Measurements from ENCODE around the gene ANKS1A. TPM values are rescaled to one million over a fixed set of nuclear protein-coding genes. Genes with fewer than 3 reads are reported as not detected.

ANKS1A gene
- total RNA-seq, 2 donors from 2014 or later: 34.9 to 36.4 TPM

GRCh38 chr6:34967461-34967860 is 78.4 kb downstream of the ANKS1A start:
- no peak overlapping the region for H3K4me3 ChIP-seq (ENCODE audit: low read length)
- Mint-ChIP-seq H3K27me3 (ENCODE audit: insufficient read depth) (no peaks in the 10 kb centered on the region), H3K4me1 (no peaks in the 10 kb centered on the region), H3K4me3 (no peak overlapping the region), H3K9me3 (no peaks in the 10 kb centered on the region), H3K27ac (no peak overlapping the region), H3K36me3 (ENCODE audit: low read depth) (peaks cover 20% of the 10 kb centered on the region)
- no peak for DNase-seq
- H3K9me3 ChIP-seq (ENCODE audit: control insufficient read depth, low read length): no peaks in the 10 kb centered on the region
- WGBS, 2 experiments (ENCODE audit: insufficient coverage in 1 of 2, insufficient read length in 1 of 2): 93 to 97% methylated on average over 3 of the region's 3 CpGs
- no peak for TF ChIP-seq CTCF (conservative IDR thresholded peaks at IDR 0.05)
- no peak overlapping the region for H3K27ac ChIP-seq (ENCODE audit: low read depth, low read length)
- no peaks in the 10 kb centered on the region for H3K27me3 ChIP-seq (ENCODE audit: control insufficient read depth, insufficient read depth, low read length, poor library complexity, severe bottlenecking)
- H3K9ac ChIP-seq (ENCODE audit: extremely low read depth, low read length, poor library complexity, severe bottlenecking): no peak overlapping the region
- H3K4me1 ChIP-seq (ENCODE audit: control insufficient read depth, insufficient read depth, low read length): no peaks in the 10 kb centered on the region
- H3K36me3 ChIP-seq (ENCODE audit: control insufficient read depth, insufficient read depth, low read length): peaks cover 19% of the 10 kb centered on the region

- WGBS, 2 experiments (ENCODE audit: insufficient coverage in 1 of 2, insufficient read length in 1 of 2): 93 to 96% methylated on average over 5 to 7 of the region's 7 CpGs
- no peaks in the 10 kb centered on the region for H3K4me1 ChIP-seq (ENCODE audit: control insufficient read depth, insufficient read depth, low read length)
- Mint-ChIP-seq H3K4me1 (no peaks in the 10 kb centered on the region), H3K9me3 (no peaks in the 10 kb centered on the region), H3K4me3 (no peak overlapping the region), H3K36me3 (ENCODE audit: low read depth) (peaks cover 20% of the 10 kb centered on the region), H3K27ac (no peak overlapping the region), H3K27me3 (ENCODE audit: insufficient read depth) (no peaks in the 10 kb centered on the region)
- DNase-seq: no peak
- no peak overlapping the region for H3K9ac ChIP-seq (ENCODE audit: extremely low read depth, low read length, poor library complexity, severe bottlenecking)
- peaks cover 21% of the 10 kb centered on the region for H3K36me3 ChIP-seq (ENCODE audit: control insufficient read depth, insufficient read depth, low read length)
- no peak for TF ChIP-seq CTCF (conservative IDR thresholded peaks at IDR 0.05)
- no peak overlapping the region for H3K27ac ChIP-seq (ENCODE audit: low read depth, low read length)
- no peaks in the 10 kb centered on the region for H3K27me3 ChIP-seq (ENCODE audit: control insufficient read depth, insufficient read depth, low read length, poor library complexity, severe bottlenecking)
- no peak overlapping the region for H3K4me3 ChIP-seq (ENCODE audit: low read length)
- no peaks in the 10 kb centered on the region for H3K9me3 ChIP-seq (ENCODE audit: control insufficient read depth, low read length)
Observed at GRCh38 chr6:34969662-34970265, 80.7 kb downstream of the ANKS1A start.

GRCh38 chr6:34970488-34970887 is 81.4 kb downstream of the ANKS1A start:
- H3K27ac ChIP-seq (ENCODE audit: low read depth, low read length): no peak overlapping the region
- TF ChIP-seq CTCF (conservative IDR thresholded peaks at IDR 0.05): no peak
- no peak overlapping the region for H3K9ac ChIP-seq (ENCODE audit: extremely low read depth, low read length, poor library complexity, severe bottlenecking)
- Mint-ChIP-seq H3K36me3 (ENCODE audit: low read depth) (peaks cover 20% of the 10 kb centered on the region), H3K27ac (no peak overlapping the region), H3K4me3 (no peak overlapping the region), H3K4me1 (no peaks in the 10 kb centered on the region), H3K27me3 (ENCODE audit: insufficient read depth) (no peaks in the 10 kb centered on the region), H3K9me3 (no peaks in the 10 kb centered on the region)
- H3K36me3 ChIP-seq (ENCODE audit: control insufficient read depth, insufficient read depth, low read length): peaks cover 21% of the 10 kb centered on the region
- no peak for DNase-seq
- no peaks in the 10 kb centered on the region for H3K9me3 ChIP-seq (ENCODE audit: control insufficient read depth, low read length)
- H3K4me3 ChIP-seq (ENCODE audit: low read length): no peak overlapping the region
- H3K27me3 ChIP-seq (ENCODE audit: control insufficient read depth, insufficient read depth, low read length, poor library complexity, severe bottlenecking): no peaks in the 10 kb centered on the region
- WGBS, 2 experiments (ENCODE audit: insufficient coverage in 1 of 2, insufficient read length in 1 of 2): 92 to 94% methylated on average over 3 of the region's 3 CpGs
- H3K4me1 ChIP-seq (ENCODE audit: control insufficient read depth, insufficient read depth, low read length): no peaks in the 10 kb centered on the region

Measured in endodermal cell (in vitro differentiated cells).